ENCODE measurements around the gene CLIC4. TPM values are rescaled to one million over a fixed set of nuclear protein-coding genes. Genes with fewer than 3 reads are reported as not detected.

CLIC4 gene
- total RNA-seq, 4 donors from 2014 or later = 17.3 to 63.5 (median 32.6) TPM

- Histone ChIP-seq H3K27me3 (no peaks in the 10 kb centered on the region), H3K4me3 (no peak overlapping the region), H3K9me3 (no peaks in the 10 kb centered on the region), H3K4me1 (no peaks in the 10 kb centered on the region), H3K36me3 (no peaks in the 10 kb centered on the region), H3K27ac (no peak overlapping the region)
- DNase-seq = no peak
- no peak for TF ChIP-seq CTCF (IDR thresholded peaks at IDR 0.05)
- TF ChIP-seq POLR2A (IDR thresholded peaks at IDR 0.05) = no peak
These were observed 135.8 kb downstream of the CLIC4 start for GRCh38 chr1:24881034-24881433.

GRCh38 chr1:24884751-24885150 is 139.5 kb downstream of the CLIC4 start:
- no peak overlapping the region for H3K27ac ChIP-seq
- H3K36me3 ChIP-seq = no peaks in the 10 kb centered on the region
- no peaks in the 10 kb centered on the region for H3K9me3 ChIP-seq
- no peaks in the 10 kb centered on the region for H3K4me1 ChIP-seq
- no peak for TF ChIP-seq CTCF (IDR thresholded peaks at IDR 0.05)
- H3K27me3 ChIP-seq = no peaks in the 10 kb centered on the region
- no peak for DNase-seq
- no peak overlapping the region for H3K4me3 ChIP-seq

GRCh38 chr1:24886241-24886640 is 141.0 kb downstream of the CLIC4 start:
- Histone ChIP-seq H3K27ac (no peak overlapping the region), H3K9me3 (no peaks in the 10 kb centered on the region), H3K36me3 (no peaks in the 10 kb centered on the region), H3K27me3 (no peaks in the 10 kb centered on the region), H3K4me1 (peaks cover 0 to 6% (median 0%) of the 10 kb centered on the region in 4 donors), H3K4me3 (no peak overlapping the region)
- DNase-seq = peak in 1 of 3 donors; percentile 39
- TF ChIP-seq CTCF (IDR thresholded peaks at IDR 0.05) = no peak
- TF ChIP-seq POLR2A (IDR thresholded peaks at IDR 0.05) = no peak

- H3K27me3 ChIP-seq = no peaks in the 10 kb centered on the region
- TF ChIP-seq POLR2A (IDR thresholded peaks at IDR 0.05) = no peak
- no peak for TF ChIP-seq CTCF (IDR thresholded peaks at IDR 0.05)
- H3K27ac ChIP-seq = no peak overlapping the region
- H3K4me1 ChIP-seq = peaks cover 0 to 13% (median 0%) of the 10 kb centered on the region in 4 donors
- H3K36me3 ChIP-seq = no peaks in the 10 kb centered on the region
- H3K4me3 ChIP-seq = no peak overlapping the region
- peak in 2 of 3 donors; percentile 22 to 31 for DNase-seq
- H3K9me3 ChIP-seq = peaks cover 0 to 6% (median 0%) of the 10 kb centered on the region in 4 donors
These were observed 143.1 kb downstream of the CLIC4 start for GRCh38 chr1:24888061-24888970.

GRCh38 chr1:24888971-24889676 is 143.9 kb downstream of the CLIC4 start:
- Histone ChIP-seq H3K9me3 (peaks cover 0 to 6% (median 0%) of the 10 kb centered on the region in 4 donors), H3K27ac (no peak overlapping the region), H3K36me3 (no peaks in the 10 kb centered on the region), H3K4me3 (no peak overlapping the region), H3K4me1 (peaks cover 0 to 13% (median 0%) of the 10 kb centered on the region in 4 donors), H3K27me3 (no peaks in the 10 kb centered on the region)
- TF ChIP-seq CTCF (IDR thresholded peaks at IDR 0.05) (no peak), POLR2A (IDR thresholded peaks at IDR 0.05) (no peak)
- DNase-seq = peak in 1 of 3 donors; percentile 10

All from Peyer's patch (tissue), 4 donors.